Measurements from ENCODE around the gene NCKAP5L.
"Not testable (repeated sequence)": the region's sequence is repeated elsewhere in the genome, so short reads cannot be mapped to it uniquely, and the experiment has no call there.

The NCKAP5L gene

DNA sequence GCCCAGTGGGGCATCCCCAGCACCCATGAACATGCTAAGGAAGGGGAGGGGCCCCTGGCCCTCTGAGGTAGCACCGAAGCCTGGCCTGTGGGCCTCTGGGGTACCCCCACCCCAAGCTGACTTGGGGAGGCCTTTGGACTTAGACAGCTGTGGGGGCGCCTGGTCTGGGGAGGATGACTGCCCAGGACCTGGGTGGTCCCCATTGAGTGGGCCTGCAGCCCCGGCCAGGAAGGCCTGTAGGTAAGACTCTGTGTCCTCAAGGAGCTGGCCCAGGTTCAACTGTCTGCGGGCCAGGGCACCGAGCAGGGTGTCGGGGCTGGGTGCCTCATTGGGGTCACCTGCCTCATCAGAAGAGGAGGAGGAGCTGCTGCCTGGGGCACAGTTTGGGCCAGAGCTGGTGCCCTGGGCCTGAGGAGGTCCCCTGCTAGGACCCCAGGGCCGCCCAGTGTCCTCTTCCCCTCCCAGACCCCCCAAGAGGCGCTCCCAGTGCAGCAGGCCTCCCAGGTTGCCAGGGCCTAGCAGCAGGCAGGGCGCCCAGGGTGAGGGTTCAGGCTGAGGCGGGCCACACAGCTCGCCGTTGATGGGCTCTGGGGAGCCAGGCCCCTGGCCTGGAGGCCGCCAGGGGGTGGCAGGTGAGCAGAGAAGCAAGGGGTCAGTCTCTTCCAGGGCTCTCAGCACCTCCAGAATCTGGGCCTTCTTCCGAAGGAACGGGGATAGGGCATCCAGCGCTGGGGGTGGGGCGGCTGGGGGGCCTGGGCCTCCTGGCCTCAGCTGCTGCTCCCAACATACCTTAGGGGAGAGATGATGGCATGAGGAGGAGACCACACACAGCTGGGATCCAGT, 31.4 kb downstream of the NCKAP5L start:
- no peak for DNase-seq

GRCh38 chr12:49796155-49796554, 32.1 kb downstream of the NCKAP5L start:
- no peak for DNase-seq

DNA sequence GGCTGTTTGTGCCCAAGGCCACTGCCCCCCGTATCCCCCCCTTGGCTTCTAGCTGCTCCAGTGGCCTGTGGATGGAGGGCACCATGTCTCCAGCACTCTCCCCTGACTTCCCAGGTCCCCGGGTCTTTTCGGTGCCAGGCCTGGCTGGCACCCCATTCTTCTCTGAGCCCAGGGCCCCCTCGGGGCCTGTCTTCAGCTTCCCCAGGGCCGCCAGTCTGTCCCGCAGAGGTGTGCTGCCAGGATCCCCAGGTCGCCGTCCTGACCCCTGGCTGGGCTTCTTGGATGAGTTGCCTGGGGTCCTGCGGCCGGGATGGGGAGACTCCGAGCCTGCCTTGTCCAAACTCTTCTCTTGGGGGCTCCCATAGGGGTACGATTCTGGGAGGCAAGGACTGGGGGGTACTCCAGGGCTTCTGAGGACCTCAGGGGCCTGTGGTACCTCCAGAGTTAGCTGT, 32.5 kb downstream of the NCKAP5L start:
- no peak for DNase-seq

DNA sequence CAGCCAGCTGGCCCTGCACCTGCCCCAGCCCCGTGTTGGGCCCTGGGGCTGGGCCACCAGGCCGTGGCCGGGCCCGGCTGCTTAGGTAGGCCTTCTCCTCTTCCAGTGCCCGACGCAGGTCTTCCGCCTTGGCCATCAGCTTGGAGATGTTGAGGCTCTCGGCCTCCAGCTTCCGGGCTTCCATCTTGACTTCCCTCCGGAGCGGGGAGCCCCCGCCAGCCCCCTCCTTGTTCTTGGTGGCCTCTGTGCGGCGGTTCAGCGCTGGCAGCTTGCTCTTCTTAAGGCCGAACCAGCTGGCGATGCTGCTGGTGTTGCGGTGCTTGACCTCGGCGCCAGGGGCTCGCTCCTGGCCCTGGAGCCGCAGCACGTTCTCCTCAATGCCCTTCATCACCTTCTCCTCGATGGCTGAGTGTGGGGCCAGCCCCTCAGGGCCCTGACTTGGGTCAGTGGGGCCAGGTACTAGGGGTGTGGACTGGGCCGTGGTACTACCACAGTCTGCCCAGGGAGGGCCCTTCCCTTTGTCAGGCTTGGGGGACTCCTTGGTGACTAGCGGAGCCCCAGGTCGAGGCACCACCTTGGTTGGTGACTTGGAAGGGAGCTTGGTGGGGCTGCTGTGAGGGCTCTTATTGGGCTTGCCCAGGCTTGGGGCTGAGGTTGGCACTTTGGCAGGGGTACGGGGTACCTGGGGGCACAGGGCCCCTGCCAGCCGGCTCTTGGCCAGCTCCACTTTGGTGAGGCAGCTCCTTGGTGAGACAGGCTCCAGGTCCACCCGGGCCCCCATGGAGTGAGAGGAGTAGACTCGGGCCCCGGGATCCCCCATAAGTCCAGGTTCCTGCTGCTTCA, 33.2 kb downstream of the NCKAP5L start:
- DNase-seq, result no peak

- no peak for DNase-seq
Measured at GRCh38 chr12:49794021-49794420, 34.2 kb downstream of the NCKAP5L start.

DNA sequence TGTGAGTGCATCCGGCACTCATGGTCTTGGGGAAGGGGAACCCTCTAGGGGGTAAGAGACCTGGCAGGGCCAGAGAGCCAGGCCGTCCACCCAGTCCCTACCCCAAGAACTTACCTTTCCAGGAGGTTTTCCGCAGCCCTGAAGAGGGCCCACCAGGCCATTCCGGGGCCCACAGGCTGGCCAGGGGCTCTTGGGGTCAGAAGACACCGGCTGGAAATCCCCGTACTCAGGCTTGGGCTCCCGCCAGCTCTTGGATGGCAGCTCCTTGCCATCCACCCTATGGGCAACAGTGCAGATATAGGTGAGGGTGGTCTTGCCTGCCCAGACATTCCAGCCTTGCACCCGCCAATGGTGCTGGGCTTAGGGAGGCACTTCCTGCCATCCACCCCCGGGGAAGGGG, 34.6 kb downstream of the NCKAP5L start:
- DNase-seq, result no peak

DNA sequence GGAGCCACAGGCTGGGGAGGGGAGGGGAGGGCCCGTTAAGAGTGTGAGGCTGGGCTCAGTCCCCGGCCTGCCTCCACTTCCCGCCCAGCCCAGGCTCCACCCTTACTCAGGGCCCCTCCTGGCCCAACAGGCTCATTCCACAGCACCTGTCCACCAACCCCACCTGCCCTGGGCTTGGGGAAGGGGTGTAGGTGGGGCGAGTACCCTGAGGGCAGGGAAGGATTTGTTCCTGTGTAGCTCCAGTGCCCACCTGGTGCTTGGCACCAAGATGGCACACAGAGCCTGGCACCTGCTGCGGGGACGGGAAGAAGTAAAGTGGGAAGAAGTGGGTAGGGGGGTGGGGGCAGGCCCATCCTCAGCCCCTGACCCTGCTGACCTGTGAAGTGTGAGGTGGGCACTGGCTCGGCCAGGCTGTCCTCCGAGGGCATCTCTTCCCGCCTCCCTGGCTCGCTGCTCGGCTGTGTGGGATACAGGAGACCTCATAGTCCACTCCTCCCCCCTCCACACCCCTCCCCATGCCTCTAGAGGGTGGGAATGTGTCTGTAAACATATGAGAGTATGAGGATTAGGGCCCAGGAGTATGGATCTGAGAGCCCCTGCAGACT, 35.1 kb downstream of the NCKAP5L start:
- DNase-seq, result no peak

DNA sequence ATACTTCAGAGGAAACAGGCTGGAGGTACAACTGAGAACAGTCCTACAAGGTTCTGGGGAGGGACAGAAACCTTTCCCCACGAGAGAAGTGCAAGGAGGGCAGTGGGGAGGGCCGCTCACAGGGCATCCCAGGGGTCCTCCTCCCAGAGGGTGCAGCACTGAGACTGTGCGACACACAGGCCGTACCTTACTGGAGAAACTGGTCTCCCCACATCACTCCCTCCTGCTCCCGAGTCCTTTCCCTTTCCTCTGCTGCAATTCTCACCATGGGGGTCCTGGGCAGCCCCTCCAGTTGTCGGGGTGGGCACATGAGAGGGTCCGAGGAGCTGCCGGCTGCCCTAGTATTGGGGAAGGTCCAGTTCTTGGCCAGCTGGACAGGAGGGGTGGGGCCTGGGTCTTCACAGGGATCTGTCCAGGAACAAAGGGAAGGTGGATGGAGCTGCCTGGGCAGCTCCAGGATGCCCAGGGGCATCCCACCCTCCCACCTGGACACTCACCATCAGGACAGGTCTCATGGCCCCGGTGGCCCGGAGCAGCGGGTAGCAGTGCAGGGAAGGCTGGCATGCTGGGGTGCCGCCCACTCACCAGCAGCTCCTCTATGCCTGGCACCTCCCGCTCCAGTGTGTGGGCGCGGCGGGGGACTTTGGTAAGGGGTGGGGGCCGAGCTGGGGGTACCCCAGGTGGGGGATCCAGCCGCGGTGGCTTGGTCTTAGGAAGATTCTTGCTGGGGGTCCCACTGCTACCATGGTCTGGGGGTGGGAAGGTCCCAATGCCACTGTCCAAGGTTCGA, 35.8 kb downstream of the NCKAP5L start:
- no peak for DNase-seq

- no peak for DNase-seq
Measured at GRCh38 chr12:49791700-49792099, 36.5 kb downstream of the NCKAP5L start.

GRCh38 chr12:49790741-49791555, 37.3 kb downstream of the NCKAP5L start:
- no peak for DNase-seq

DNA sequence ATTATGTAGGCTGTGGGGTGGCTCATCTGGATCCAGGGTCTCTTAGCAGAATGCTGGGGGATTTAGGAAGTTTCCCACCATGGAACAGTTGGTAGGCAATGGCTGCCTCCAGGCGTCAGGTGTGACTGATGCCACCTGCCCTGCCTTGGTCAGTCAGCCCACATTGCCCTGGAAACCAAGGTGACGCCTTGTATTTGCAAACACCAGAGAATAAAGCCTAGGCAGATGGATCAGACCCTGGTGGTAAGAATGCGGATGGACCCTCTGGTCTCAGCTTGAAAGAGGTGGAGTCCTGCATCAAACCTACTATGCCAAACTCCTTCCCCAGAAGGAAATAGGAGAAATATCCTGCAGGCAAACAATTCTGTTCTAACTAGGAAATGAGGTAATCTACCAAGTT, 38.2 kb downstream of the NCKAP5L start:
- no peak for DNase-seq

DNA sequence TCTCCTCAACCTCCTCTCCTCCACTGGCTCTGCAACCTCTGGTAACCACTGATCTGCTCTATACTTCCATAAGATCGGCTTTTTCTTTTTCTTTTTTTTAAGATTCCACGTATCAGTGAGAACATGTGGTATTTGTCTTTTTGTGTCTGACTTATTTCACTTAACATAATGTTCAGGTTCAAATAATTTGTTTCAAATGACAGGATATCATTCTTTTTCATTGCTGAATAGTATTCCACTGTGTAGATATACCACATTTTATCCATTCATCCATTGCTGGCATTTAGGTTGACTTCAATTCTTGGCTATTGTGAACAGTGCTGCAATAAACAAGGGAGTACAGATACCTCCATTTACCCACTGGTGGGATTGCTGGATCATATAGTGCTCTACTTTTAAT, 40.5 kb downstream of the NCKAP5L start:
- DNase-seq, result no peak

DNA sequence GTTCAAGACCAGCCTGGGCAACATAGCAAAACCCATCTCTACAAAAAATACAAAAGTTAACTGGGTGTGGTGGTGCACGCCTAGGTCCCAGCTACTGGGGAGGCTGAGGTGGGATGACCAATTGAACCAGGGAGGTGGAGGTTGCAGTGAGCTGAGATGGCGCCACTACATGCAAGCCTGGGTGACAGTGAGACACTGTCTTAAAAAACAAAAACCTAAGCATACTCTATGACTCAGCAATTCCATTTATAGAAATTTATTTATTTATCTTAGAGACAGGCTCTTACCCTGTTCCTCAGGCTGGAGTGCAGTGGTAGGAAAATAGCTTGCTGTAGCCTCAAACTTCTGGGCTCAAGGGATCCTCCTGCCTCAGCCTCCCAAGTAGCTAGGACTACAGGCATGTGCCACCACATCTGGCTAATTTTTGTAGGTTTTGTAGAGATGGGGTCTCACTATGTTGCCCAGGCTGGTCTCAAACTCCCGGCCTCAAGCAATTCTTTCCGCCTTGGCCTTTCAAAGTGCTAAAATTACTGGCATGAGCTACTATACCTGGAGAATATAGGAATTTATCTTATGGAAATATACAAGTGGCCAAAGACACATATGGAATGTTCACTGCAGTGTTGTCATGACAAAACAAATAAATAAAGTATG, 43.3 kb downstream of the NCKAP5L start:
- peak; percentile 73 for DNase-seq

DNA sequence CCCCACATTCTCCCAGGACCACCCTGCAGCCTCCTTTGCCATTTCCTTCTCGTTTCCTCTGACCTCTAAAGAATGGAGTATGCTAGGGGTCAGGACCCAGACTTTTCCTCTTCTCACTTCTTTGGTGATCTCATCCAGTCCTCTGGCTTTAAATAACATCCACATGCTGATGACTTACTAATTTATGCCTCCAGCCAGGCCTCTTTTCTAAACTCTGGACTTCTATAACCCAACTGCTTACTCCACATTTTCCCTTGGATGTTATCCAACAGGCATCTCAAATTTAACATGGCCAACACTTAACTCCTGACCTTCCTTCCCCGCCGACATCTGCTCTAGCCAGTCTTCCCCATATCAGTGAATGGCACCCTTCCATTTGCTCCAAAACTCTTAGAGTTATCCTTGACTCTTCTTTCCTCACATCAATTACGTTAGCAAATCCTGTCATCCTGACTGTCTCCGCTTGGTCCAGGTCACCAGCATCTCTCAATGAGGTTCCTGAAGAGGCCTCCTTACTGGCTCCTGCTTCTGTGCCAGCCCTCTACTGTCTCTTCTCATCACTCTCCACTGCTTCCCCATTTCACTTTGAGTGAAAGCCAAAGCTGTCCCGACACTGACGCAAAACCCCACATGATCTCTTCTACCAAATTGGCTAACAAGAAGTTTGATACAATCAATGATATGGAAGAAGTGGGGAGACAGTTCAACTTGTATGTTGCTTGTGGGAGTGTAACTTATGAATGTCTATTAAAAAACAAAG, 44.1 kb downstream of the NCKAP5L start:
- peak; percentile 85 for DNase-seq

- not testable (repeated sequence) for DNase-seq
Measured at GRCh38 chr12:49780914-49781313, 47.3 kb downstream of the NCKAP5L start.

DNA sequence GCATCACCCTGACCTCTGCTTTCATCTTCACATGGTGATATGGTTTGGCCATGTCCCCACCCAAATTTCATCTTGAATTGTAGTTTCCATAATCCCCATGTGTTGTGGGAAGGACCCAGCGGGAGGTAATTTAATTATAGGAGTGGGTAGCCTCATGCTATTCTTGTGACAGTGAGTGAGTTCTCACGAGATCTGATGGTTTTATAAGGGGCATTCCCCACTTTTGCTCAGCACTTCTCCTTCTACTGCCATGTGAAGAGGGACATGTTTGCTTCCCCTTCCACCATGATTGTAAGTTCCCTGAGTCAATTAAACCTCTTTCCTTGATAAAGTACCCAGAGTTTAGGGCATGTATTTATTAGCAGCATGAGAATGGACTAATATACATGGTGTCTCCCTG, 48.6 kb downstream of the NCKAP5L start:
- no peak for DNase-seq

DNA sequence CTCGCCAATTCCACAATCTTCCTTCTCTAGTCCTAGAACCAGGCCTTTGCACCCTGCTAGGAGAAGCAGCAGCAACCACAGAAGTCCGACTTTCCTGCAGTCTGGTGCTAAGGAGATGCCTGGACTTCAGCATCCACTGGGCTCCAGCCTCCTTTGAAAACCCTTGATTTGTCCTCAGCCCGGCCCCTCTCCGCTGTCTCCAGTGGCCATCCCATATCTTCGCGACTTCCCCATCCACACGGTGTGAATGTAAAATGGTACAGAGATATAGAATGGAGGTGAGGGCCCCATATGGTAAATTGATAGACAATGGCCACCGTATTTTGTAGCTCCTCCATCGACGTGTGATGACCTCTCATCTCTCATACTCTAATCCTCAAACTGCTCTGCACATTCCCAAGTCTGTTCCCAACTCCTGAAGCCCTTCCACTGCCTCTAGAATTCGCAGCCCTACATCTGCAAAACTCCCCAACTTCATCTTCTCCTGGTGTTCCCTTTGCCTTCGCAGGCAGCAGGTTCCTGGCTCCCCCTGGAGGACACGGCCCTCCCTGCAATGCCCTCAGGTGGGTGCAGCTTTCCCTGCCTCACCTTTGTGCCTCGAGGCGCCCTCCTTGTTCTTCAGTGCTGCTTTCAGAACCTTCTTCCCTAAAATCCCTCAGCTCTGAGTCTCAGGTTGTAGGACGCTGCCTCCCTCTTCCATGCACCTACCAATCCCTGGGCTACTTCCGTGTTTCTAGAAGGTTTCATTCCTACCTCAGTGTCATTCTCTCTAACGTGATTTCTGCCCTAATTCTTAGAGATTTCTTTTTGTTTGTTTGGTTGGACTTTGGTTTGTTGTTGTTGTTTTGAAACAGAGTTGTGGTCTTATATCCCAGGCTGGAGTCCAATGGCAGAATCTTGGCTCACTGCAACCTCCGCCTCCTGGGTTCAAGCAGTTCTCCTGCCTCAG, 50.1 kb downstream of the NCKAP5L start:
- peak; percentile 15 for DNase-seq

DNA sequence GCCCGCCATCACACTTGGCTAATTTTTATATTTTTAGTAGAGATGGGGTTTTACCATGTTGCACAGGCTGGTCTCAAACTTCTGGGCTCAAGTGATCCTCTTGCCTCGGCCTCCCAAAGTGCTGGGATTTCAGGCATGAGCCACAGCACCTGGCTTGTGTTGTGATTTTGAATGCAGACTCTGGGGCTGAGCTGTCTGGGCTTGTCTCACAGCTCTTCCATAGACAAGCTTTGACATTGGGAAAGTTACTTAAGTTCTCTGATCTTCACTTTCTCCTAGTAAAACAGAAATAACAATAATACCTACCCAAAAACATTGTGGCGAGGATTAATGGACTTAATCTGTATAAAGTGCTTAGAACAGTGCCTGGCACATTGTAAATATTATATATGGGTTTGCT, 50.9 kb downstream of the NCKAP5L start:
- no peak for DNase-seq

- DNase-seq, result no peak
Measured at GRCh38 chr12:49776858-49777257, 51.4 kb downstream of the NCKAP5L start.

All from HCEC 1CT (cell line).